Effector memory CD4-positive, alpha-beta T cell (primary cell): ENCODE data around the gene UPF3A.
"Not testable (repeated sequence)": the region's sequence is repeated elsewhere in the genome, so short reads cannot be mapped to it uniquely, and the experiment has no call there.

Experiments used
- DNase-seq, 3 donors: peaks; one replicate each; pipeline ENCODE4 v3.0.0-alpha.2; 2020
- H3K27ac ChIP-seq: 2 replicates; pipeline ENCODE4 v1.7.0; 2013; ENCODE audit warnings: mild to moderate bottlenecking, low read length, moderate library complexity; ENCODE audit not compliant: insufficient read depth, poor library complexity, severe bottlenecking
- H3K27me3 ChIP-seq: replicated peaks from 2 replicates; pipeline ENCODE4 v1.7.0; 2013; ENCODE audit warnings: mild to moderate bottlenecking, low read length; ENCODE audit not compliant: insufficient read depth, control insufficient read depth, poor library complexity, severe bottlenecking
- H3K36me3 ChIP-seq: 2 replicates; pipeline ENCODE4 v1.7.0; 2013; ENCODE audit warnings: mild to moderate bottlenecking, low read length, moderate library complexity; ENCODE audit not compliant: control insufficient read depth, insufficient read depth
- H3K4me1 ChIP-seq: 2 replicates; pipeline ENCODE4 v1.7.0; 2013; ENCODE audit warnings: low read length, mild to moderate bottlenecking; ENCODE audit not compliant: control insufficient read depth, insufficient read depth, poor library complexity, severe bottlenecking
- H3K4me3 ChIP-seq: 2 replicates; pipeline ENCODE4 v1.7.0; 2013; ENCODE audit warnings: low read length, low read depth, mild to moderate bottlenecking; ENCODE audit not compliant: insufficient read depth, poor library complexity, severe bottlenecking
- H3K9me3 ChIP-seq: 2 replicates; pipeline ENCODE4 v1.7.0; 2013; ENCODE audit warnings: mild to moderate bottlenecking, low read length, moderate library complexity; ENCODE audit not compliant: control insufficient read depth

UPF3A gene

DNA sequence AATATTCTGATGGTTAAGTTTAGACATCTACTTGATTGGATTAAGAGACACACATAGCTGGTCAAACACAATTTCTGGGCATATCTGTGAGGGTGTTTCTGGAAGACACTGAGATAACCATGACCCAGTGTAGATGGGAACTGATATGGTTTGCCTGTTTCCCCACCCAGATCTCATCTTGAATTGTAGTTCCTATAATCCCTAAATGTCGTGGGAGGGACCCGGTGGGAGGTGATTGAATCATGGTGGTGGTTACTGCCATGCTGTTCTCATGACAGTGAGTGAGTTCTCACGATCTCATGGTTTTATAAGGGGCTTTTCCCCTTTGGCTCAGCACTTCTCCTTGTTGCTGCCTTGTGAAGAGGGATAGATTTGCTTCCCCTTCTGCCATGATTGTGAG lies 65.9 kb downstream of the UPF3A start:
- not testable (repeated sequence) for H3K27ac ChIP-seq, DNase-seq

GRCh38 chr13:114352763-114353162 lies 71.4 kb downstream of the UPF3A start:
- H3K4me3 ChIP-seq, H3K4me1 ChIP-seq: not testable (repeated sequence)
- DNase-seq, result peak in 2 of 3 donors; percentile 6 to 17

More for the DNA sequence above, 65.9 kb downstream of the UPF3A start:
- not testable (repeated sequence) for H3K36me3 ChIP-seq, H3K4me3 ChIP-seq, H3K9me3 ChIP-seq, H3K27me3 ChIP-seq, H3K4me1 ChIP-seq

DNA sequence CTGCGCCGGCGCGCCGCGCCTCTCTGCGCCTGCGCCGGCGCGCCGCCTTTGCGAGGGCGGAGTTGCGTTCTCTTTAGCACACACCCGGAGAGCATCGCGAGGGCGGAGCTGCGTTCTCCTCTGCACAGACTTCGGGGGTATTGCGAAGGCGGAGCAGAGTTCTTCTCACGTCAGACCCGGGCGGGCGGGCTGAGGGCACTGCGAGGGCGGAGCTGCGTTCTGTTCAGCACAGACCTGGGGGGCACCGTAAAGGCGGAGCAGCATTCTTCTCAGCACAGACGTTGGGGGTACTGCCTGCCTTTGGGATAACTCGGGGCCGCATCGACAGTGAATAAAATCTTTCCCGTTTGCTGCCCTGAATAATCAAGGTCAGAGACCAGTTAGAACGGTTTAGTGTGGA lies 72.0 kb downstream of the UPF3A start:
- DNase-seq, H3K4me3 ChIP-seq: not testable (repeated sequence)

More at GRCh38 chr13:114352763-114353162, 71.4 kb downstream of the UPF3A start:
- not testable (repeated sequence) for H3K27me3 ChIP-seq, H3K36me3 ChIP-seq, H3K27ac ChIP-seq, H3K9me3 ChIP-seq

More for the DNA sequence above, 72.0 kb downstream of the UPF3A start:
- H3K27ac ChIP-seq, H3K36me3 ChIP-seq, H3K4me1 ChIP-seq, H3K27me3 ChIP-seq, H3K9me3 ChIP-seq: not testable (repeated sequence)
